IMR-90 (cell line): Measurements from ENCODE around the gene HOXD10. TPM values are rescaled to one million over a fixed set of nuclear protein-coding genes. Genes with fewer than 3 reads are reported as not detected.

Experiments used
- ATAC-seq: fragments of 200-7000 bp; cut with Tn5 transposase; 2 replicates; pipeline ENCODE4 v1.9.1; 2020; ENCODE audit warnings: low read depth, mild to moderate bottlenecking, moderate library complexity
- BruUV-seq: library from RNA; stranded (reverse); fragments of 400-500 nt; replicated peaks from 2 replicates; lab custom pipeline; 2021; lab: Mats Ljungman, UMichigan
- CTCF ChIA-PET: fragments of 300-600 bp; formaldehyde crosslinking; extraction: SDS; loops from one replicate; lab custom pipeline; 2021; ENCODE audit warnings: antibody characterized with exemption; lab: Yijun Ruan, JAX
- POLR2A ChIA-PET: fragments of 300-600 bp; sonication (Branson Sonifier 250); formaldehyde crosslinking; loops from one replicate; lab custom pipeline; 2022; ENCODE audit warnings: antibody characterized with exemption; ENCODE audit not compliant: unreplicated experiment; lab: Charles Lee
- DNase-seq: peaks from one replicate; pipeline ENCODE4 v3.0.0; 2013
- H2AFZ ChIP-seq: replicated peaks from 2 replicates; pipeline ENCODE3; 2013; ENCODE audit warnings: low read length, mild to moderate bottlenecking; ENCODE audit not compliant: poor library complexity
- H2AK5ac ChIP-seq: 2 replicates; pipeline ENCODE4 v1.6.1; 2013; ENCODE audit warnings: low read depth, low read length, inconsistent platforms
- H2AK9ac ChIP-seq: replicated peaks from 2 replicates; pipeline ENCODE3; 2013; ENCODE audit warnings: mild to moderate bottlenecking, low read depth, low read length, moderate library complexity; ENCODE audit not compliant: poor library complexity
- H2BK120ac ChIP-seq: 2 replicates; pipeline ENCODE4 v1.6.1; 2013; ENCODE audit warnings: low read depth, low read length, inconsistent platforms
- H2BK15ac ChIP-seq: 3 replicates; pipeline ENCODE4 v1.6.1; 2013; ENCODE audit warnings: low read depth, low read length, inconsistent platforms
- H2BK20ac ChIP-seq: 2 replicates; pipeline ENCODE4 v1.6.1; 2013; ENCODE audit warnings: low read depth, mild to moderate bottlenecking, inconsistent platforms, low read length, moderate library complexity
- H2BK5ac ChIP-seq: 2 replicates; pipeline ENCODE4 v1.6.1; 2013; ENCODE audit warnings: mild to moderate bottlenecking, low read depth, low read length, inconsistent platforms; ENCODE audit not compliant: poor library complexity, severe bottlenecking
- H3K14ac ChIP-seq: replicated peaks from 2 replicates; pipeline ENCODE4 v1.6.1; 2013; ENCODE audit warnings: low read depth, low read length, inconsistent platforms
- H3K18ac ChIP-seq: 2 replicates; pipeline ENCODE4 v1.6.1; 2013; ENCODE audit warnings: low read depth, low read length, control low read depth
- H3K23ac ChIP-seq: 2 replicates; pipeline ENCODE4 v1.6.1; 2013; ENCODE audit warnings: low read depth, low read length, inconsistent platforms
- H3K27ac ChIP-seq: 2 replicates; pipeline ENCODE4 v1.5.1; 2013; ENCODE audit warnings: mild to moderate bottlenecking, control low read depth, low read length; ENCODE audit not compliant: insufficient read depth
- H3K27me3 ChIP-seq: 2 replicates; pipeline ENCODE4 v1.6.1; 2013; ENCODE audit warnings: low read length; ENCODE audit not compliant: control insufficient read depth, insufficient read depth
- H3K36me3 ChIP-seq: 2 replicates; pipeline ENCODE4 v1.6.1; 2013; ENCODE audit warnings: low read length, mixed read lengths; ENCODE audit not compliant: control insufficient read depth, insufficient read depth
- H3K4ac ChIP-seq: 2 replicates; pipeline ENCODE4 v1.6.1; 2013; ENCODE audit warnings: low read depth, low read length, inconsistent platforms
- H3K4me1 ChIP-seq: 2 replicates; pipeline ENCODE4 v1.6.1; 2013; ENCODE audit warnings: low read length, mixed read lengths; ENCODE audit not compliant: control insufficient read depth, insufficient read depth
- H3K4me2 ChIP-seq: 2 replicates; pipeline ENCODE4 v1.6.1; 2013; ENCODE audit warnings: low read depth, mild to moderate bottlenecking, control low read depth, low read length, moderate library complexity
- H3K4me3 ChIP-seq: 2 replicates; pipeline ENCODE4 v1.5.1; 2013; ENCODE audit warnings: low read depth, mild to moderate bottlenecking, control low read depth, low read length, moderate library complexity; ENCODE audit not compliant: insufficient read depth
- H3K56ac ChIP-seq: 2 replicates; pipeline ENCODE4 v1.6.1; 2013; ENCODE audit warnings: low read length, inconsistent platforms; ENCODE audit not compliant: insufficient read depth; ENCODE audit errors: extremely low read depth
- H3K79me1 ChIP-seq, 2 experiments: 2 replicates each; pipeline ENCODE4 v1.6.1; 2013; ENCODE audit warnings: low read length in 2 of 2, inconsistent platforms in 1 of 2, low read depth in 1 of 2
- H3K9ac ChIP-seq: 2 replicates; pipeline ENCODE4 v1.6.1; 2013; ENCODE audit warnings: low read depth, low read length, control low read depth
- H3K9me1 ChIP-seq: 2 replicates; pipeline ENCODE4 v1.6.1; 2013; ENCODE audit warnings: low read length, inconsistent platforms; ENCODE audit not compliant: insufficient read depth
- H3K9me3 ChIP-seq: 2 replicates; pipeline ENCODE4 v1.6.1; 2013; ENCODE audit warnings: low read length; ENCODE audit not compliant: control insufficient read depth, insufficient read depth
- H4K20me1 ChIP-seq: 2 replicates; pipeline ENCODE4 v1.6.1; 2013; ENCODE audit warnings: low read length, inconsistent platforms; ENCODE audit not compliant: insufficient read depth
- H4K5ac ChIP-seq: 2 replicates; pipeline ENCODE4 v1.6.1; 2013; ENCODE audit warnings: mild to moderate bottlenecking, low read depth, low read length, control low read depth
- H4K8ac ChIP-seq, 2 experiments: 2 replicates each; pipeline ENCODE4 v1.6.1; 2013; ENCODE audit warnings: low read depth in 2 of 2, low read length in 2 of 2, control low read depth in 1 of 2, inconsistent platforms in 1 of 2
- H4K91ac ChIP-seq: 2 replicates; pipeline ENCODE4 v1.6.1; 2013; ENCODE audit warnings: low read depth, low read length, inconsistent platforms; ENCODE audit not compliant: insufficient read depth
- BHLHE40 ChIP-seq: fragments of 150-350 bp; IDR thresholded peaks from 2 replicates; pipeline ENCODE4 v1.6.1; 2016; ENCODE audit warnings: mild to moderate bottlenecking, low read depth, low read length
- CEBPB ChIP-seq: IDR thresholded peaks from 2 replicates; pipeline ENCODE4 v1.6.1; 2012; ENCODE audit warnings: low read depth, low read length, improper control_type of control experiment
- MAFK ChIP-seq: IDR thresholded peaks from 2 replicates; pipeline ENCODE4 v1.6.1; 2012; ENCODE audit warnings: low read depth, low read length, improper control_type of control experiment
- NFE2L2 ChIP-seq: fragments of 150-350 bp; IDR thresholded peaks from 2 replicates; pipeline ENCODE4 v1.6.1; 2016; ENCODE audit warnings: low read depth, mild to moderate bottlenecking, low read length
- RCOR1 ChIP-seq: IDR thresholded peaks from 2 replicates; pipeline ENCODE4 v1.6.1; 2012; ENCODE audit warnings: mild to moderate bottlenecking, low read length, improper control_type of control experiment; ENCODE audit not compliant: insufficient replicate concordance
- RFX5 ChIP-seq: IDR thresholded peaks from 2 replicates; pipeline ENCODE4 v1.8.0; 2012; ENCODE audit warnings: low read depth, mild to moderate bottlenecking, low read length, moderate library complexity
- SMC3 ChIP-seq: fragments of 150-350 bp; IDR thresholded peaks from 2 replicates; pipeline ENCODE4 v1.6.1; 2016; ENCODE audit warnings: low read depth, mild to moderate bottlenecking, antibody characterized with exemption, low read length, moderate library complexity
- WGBS, 2 experiments: methylation state at CpG; one replicate each; pipeline versions ENCODE4 v1.1.5 to v1.1.7; 2013; ENCODE audit warnings: missing lambda C conversion rate in 2 of 2; ENCODE audit not compliant: insufficient read length in 1 of 2; ENCODE audit errors: extremely low coverage in 2 of 2; 5-methylcytosine and 5-hydroxymethylcytosine counted together
- dilution Hi-C: fragments of 300-500 bp; cut with HindIII; formaldehyde crosslinking; loops from one replicate; pipeline ENCODE4 v1.14.3; 2018; ENCODE audit warnings: low sequenced_read_pairs; ENCODE audit not compliant: unreplicated experiment
- in situ Hi-C: fragments of 300-500 bp; cut with MboI; formaldehyde crosslinking; loops from 3 replicates; pipeline ENCODE4 v1.14.3; 2019; ENCODE audit warnings: low sequenced_read_pairs, inconsistent platforms, mixed read lengths
- intact Hi-C: fragments of 100-400 bp; cut with micrococcal nuclease; formaldehyde crosslinking; loops from 2 replicates; pipeline ENCODE4 v1.10.0; 2022
- polyA plus RNA-seq, 3 experiments: library from polyadenylated mRNA; depleted of rRNA; stranded (reverse); fragments of >200 nt; gene quantifications; 2 replicates each; pipeline ENCODE4 v1.2.3, GENCODE V29; 2012; ENCODE audit warnings: low replicate concordance in 1 of 3
- total RNA-seq: library from RNA; depleted of rRNA; stranded (reverse); fragments of >200 nt; gene quantifications from 2 replicates; pipeline ENCODE4 v1.2.3, GENCODE V29; 2012
- TF ChIP-seq, protein P1 (sequence below): fragments of 150-350 bp; IDR thresholded peaks from 2 replicates; pipeline ENCODE4 v1.6.1; 2017; ENCODE audit warnings: mild to moderate bottlenecking, antibody characterized with exemption, low read length, low read depth

HOXD10 gene
- total and polyA plus RNA-seq, 2 of the 4 experiments (the other 2 are of a cell fraction): not detected

DNA sequence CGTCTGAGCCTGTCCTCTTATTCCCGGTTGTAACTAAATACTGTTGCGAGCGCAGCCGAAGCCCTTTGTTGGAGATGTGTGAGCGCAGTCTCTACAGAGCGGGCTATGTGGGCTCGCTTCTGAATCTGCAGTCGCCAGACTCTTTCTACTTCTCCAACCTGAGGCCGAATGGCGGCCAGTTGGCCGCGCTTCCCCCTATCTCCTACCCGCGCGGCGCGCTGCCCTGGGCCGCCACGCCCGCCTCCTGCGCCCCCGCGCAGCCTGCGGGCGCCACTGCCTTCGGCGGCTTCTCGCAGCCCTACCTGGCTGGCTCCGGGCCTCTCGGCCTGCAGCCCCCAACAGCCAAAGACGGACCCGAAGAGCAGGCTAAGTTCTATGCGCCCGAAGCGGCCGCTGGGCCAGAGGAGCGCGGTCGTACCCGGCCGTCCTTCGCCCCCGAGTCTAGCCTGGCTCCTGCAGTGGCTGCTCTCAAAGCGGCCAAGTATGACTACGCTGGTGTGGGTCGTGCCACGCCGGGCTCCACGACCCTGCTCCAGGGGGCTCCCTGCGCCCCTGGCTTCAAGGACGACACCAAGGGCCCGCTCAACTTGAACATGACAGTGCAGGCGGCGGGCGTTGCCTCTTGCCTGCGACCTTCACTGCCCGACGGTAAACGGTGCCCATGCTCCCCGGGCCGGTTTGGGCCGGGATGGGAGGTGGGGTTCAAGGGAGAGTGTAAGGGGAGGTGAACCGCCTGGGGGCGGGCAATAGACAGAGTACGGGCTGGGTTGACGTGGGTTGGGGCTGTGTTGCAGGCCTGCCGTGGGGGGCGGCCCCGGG is 16.6 kb upstream of the HOXD10 start, which contains the start of gene HOXD12:
HOXD12 (plus strand) TSS at position 68 of the 819 bp plus-strand sequence; CDS start at position 75, 7 bp downstream.
- no peak within 1 kb of the TSS for H2BK5ac ChIP-seq
- no peak within 1 kb of the TSS for H3K23ac ChIP-seq
- in situ Hi-C loops: loop anchor here (10.0 to 25.0 kb wide), 4 partner anchors 415 to 1363 kb away; no protein-coding TSS in a partner anchor
- no peak within 1 kb of the TSS for H3K9ac ChIP-seq
- DNase-seq: no peak
- H3K56ac ChIP-seq: no peak within 1 kb of the TSS
- H3K27ac ChIP-seq: no peak within 1 kb of the TSS
- H3K27me3 ChIP-seq: peaks cover 94% of the 10 kb centered on the region
- no peak within 1 kb of the TSS for H2AK5ac ChIP-seq
- H2BK20ac ChIP-seq: no peak within 1 kb of the TSS
- no peak within 1 kb of the TSS for H2AFZ ChIP-seq
- intact Hi-C loops: loop anchor here (5.0 to 10.0 kb wide), 3 partner anchors 848 to 1395 kb away; no protein-coding TSS in a partner anchor
- H3K4me2 ChIP-seq: no peak within 1 kb of the TSS
- TF ChIP-seq, protein P1, sequence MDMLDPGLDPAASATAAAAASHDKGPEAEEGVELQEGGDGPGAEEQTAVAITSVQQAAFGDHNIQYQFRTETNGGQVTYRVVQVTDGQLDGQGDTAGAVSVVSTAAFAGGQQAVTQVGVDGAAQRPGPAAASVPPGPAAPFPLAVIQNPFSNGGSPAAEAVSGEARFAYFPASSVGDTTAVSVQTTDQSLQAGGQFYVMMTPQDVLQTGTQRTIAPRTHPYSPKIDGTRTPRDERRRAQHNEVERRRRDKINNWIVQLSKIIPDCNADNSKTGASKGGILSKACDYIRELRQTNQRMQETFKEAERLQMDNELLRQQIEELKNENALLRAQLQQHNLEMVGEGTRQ: no peak
- no peak for TF ChIP-seq RCOR1
- no peak for TF ChIP-seq SMC3
- TF ChIP-seq CEBPB: no peak
- TF ChIP-seq BHLHE40: no peak
- no peak for TF ChIP-seq RFX5
- TF ChIP-seq NFE2L2: no peak
- TF ChIP-seq MAFK: no peak
- dilution Hi-C loops: no loop called here
- CTCF ChIA-PET: no interaction called here
- WGBS, 2 experiments: 7% methylated on average over 28 of the region's 70 CpGs; no CpG with 5 or more reads in 1 of the 2 experiments
- H4K5ac ChIP-seq: no peak within 1 kb of the TSS
- H3K4ac ChIP-seq: no peak within 1 kb of the TSS
- H2BK15ac ChIP-seq: no peak within 1 kb of the TSS
- no peak within 1 kb of the TSS for H2BK120ac ChIP-seq
- peak within 1 kb of the TSS; percentile 19 for H2AK9ac ChIP-seq
- H3K18ac ChIP-seq: no peak within 1 kb of the TSS
- no peaks in the 10 kb centered on the region for H3K9me1 ChIP-seq
- H4K91ac ChIP-seq: no peak within 1 kb of the TSS
- no peaks in the 10 kb centered on the region for H4K20me1 ChIP-seq
- H3K79me1 ChIP-seq: no peaks in the 10 kb centered on the region
- no TSS peak for BruUV-seq
- no peaks in the 10 kb centered on the region for H3K36me3 ChIP-seq
- H3K9me3 ChIP-seq: peaks cover 1% of the 10 kb centered on the region
- H4K8ac ChIP-seq: no peak within 1 kb of the TSS
- POLR2A ChIA-PET: no interaction called here
- H3K4me1 ChIP-seq: peaks cover 3% of the 10 kb centered on the region; the same call in 1 of the 2 replicates
- no peak within 1 kb of the TSS for H3K4me3 ChIP-seq
- no peak for ATAC-seq
- no peak within 1 kb of the TSS for H3K14ac ChIP-seq
